Activated naive CD8-positive, alpha-beta T cell (primary cell): ENCODE results near the gene TFIP11.

Experiments
- H3K27ac Mint-ChIP-seq: one replicate; pipeline ENCODE4 v1.8.0; 2021; ENCODE audit warnings: mixed read lengths
- H3K27me3 Mint-ChIP-seq: one replicate; pipeline ENCODE4 v1.8.0; 2021; ENCODE audit warnings: mixed read lengths
- H3K36me3 Mint-ChIP-seq: one replicate; pipeline ENCODE4 v1.8.0; 2021; ENCODE audit warnings: mixed read lengths
- H3K4me1 Mint-ChIP-seq: one replicate; pipeline ENCODE4 v1.8.0; 2021; ENCODE audit warnings: low read depth, mixed read lengths
- H3K4me3 Mint-ChIP-seq: one replicate; pipeline ENCODE4 v1.8.0; 2021; ENCODE audit warnings: mild to moderate bottlenecking, mixed read lengths
- H3K9me3 Mint-ChIP-seq: one replicate; pipeline ENCODE4 v1.8.0; 2021; ENCODE audit warnings: low read depth, mixed read lengths

The TFIP11 gene

DNA sequence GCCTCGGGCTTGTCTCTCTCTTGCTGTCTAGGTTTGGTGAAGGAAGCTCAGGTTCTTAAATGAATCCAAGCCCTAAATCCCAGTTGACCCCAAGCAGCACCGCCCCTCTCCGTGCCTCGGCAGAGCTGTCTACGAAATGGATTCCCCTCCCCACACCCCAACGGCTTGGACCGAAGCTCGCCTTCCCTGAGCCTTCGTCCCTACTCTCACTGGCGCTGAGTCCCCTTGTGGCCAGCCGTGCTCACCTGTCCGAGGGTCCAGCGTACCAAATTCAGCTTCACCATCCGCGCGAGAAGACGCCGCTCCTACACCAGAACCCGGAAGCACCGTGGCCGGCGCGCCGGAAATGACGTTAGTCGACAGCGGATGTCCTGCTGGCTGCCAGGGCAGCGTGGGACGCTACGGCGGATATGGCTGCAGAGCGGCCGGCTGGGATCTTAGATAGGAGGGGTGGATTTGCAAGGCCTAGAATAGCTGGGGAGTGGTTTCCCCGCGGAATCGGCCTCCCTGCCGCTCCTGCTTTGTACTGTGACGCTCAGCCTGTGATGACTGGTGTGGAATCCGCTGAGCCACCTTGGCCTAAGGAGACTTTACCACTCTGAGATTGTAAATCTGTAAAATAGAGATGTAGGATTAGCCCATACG lies at the start of gene TFIP11:
Gene TFIP11 (minus strand): TSS at position 325 of the 645 bp plus-strand sequence. CDS start 2,201 bp downstream, outside the sequence.
- peaks cover 39% of the 10 kb centered on the region for H3K4me1 Mint-ChIP-seq
- no peaks in the 10 kb centered on the region for H3K9me3 Mint-ChIP-seq
- H3K27ac Mint-ChIP-seq, result peak within 1 kb of the TSS; percentile 95
- H3K27me3 Mint-ChIP-seq, result no peaks in the 10 kb centered on the region
- H3K36me3 Mint-ChIP-seq, result peaks cover 6% of the 10 kb centered on the region
- H3K4me3 Mint-ChIP-seq, result peak within 1 kb of the TSS; percentile 100

DNA sequence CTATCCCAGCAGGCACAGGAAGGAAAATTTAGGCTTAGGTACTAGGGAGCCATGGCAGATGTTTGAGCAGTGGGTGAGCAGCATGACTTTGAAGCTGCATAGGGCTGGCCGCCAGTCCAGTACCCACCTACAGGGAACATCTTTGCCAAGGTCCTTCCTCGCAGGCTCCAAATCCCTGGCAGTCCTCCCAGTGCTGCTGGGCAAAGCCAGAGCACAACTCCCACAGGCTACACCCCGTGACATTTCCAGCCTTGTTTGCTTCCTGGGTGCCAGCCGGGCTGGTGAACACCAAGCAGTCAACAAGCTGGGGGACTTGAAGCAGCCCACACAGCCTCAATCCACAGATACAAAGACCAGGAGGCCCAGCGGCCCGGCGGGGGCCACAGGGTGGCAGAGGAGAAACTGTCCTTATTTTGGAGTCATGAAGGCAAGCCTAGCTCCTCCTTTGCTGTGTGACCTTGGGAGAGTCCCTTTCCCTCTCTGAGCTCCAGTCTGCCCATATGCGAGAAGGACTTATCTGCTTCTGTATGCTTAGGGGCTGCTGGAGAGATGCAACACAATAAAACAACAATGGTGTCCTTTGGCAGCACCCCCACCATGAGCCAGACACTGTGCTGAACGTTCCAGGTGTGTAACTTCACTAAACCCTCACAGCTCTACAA lies 49.6 kb upstream of the TFIP11 start:
- peaks cover 43% of the 10 kb centered on the region for H3K4me1 Mint-ChIP-seq
- H3K36me3 Mint-ChIP-seq, result no peaks in the 10 kb centered on the region
- no peak overlapping the region for H3K27ac Mint-ChIP-seq
- no peak overlapping the region for H3K4me3 Mint-ChIP-seq
- no peaks in the 10 kb centered on the region for H3K9me3 Mint-ChIP-seq
- H3K27me3 Mint-ChIP-seq, result no peaks in the 10 kb centered on the region

DNA sequence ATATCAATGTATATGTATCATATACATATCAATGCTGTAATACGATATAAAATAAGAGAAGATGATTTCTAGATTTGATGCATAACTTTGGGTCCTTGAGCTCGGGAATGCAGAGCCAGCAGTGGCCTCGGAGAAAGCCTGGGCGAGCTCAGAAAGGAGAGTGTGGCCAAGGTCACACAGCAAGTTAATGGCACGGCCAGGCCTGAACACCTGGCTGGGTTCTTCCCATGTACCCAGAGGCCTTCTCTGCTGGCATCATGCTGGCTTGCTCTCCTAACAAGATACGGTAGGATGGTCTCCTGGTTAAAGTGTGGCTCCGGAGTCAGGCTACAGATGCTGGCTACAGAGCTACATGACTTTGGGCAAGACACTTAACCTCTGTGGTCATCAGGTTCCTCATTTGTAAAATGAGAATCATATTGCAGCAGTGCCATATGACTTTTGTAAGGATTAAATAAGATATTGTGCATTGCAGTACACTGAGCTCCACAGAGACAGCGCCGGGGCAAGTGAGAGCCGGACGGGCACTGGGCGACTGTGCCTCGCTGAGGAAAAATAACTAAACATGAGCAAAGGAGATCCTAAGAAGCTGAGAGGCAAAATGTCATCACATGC lies 47.8 kb upstream of the TFIP11 start:
- Mint-ChIP-seq H3K9me3 (no peaks in the 10 kb centered on the region), H3K4me1 (peaks cover 44% of the 10 kb centered on the region), H3K4me3 (no peak overlapping the region), H3K36me3 (no peaks in the 10 kb centered on the region), H3K27ac (peak overlapping the region; percentile 34), H3K27me3 (no peaks in the 10 kb centered on the region)

DNA sequence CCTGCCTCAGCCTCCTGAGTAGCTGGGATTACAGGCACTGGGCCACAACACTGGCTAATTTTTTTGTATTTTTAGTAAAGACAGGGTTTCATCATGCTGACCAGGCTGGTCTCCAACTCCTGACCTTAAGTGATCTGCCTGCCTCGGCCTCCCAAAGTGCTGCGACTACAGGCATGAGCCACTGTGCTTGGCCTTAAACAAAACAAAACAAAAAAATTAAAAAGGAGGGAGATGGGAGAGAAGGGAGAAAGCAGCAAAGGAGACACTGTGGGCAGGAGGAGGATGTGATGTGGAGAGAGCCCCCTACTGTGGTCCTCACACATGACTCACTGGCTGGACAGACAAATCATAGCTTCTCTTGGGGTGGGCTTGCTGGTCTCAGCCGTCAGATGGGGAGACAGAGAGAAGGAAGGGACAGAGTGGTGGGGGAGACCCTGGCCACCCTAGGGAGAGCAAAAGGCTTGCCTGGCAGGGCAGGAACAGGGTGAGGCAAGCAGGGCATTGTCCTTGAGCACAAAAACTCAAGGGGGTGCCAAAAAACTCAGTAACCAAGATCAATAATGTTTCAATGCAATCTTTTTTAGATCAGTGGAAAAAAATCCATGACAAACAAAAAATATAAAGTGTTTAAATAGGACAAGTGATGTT lies 46.1 kb upstream of the TFIP11 start:
- H3K36me3 Mint-ChIP-seq, result no peaks in the 10 kb centered on the region
- H3K9me3 Mint-ChIP-seq, result no peaks in the 10 kb centered on the region
- peak overlapping the region; percentile 54 for H3K27ac Mint-ChIP-seq
- peaks cover 39% of the 10 kb centered on the region for H3K4me1 Mint-ChIP-seq
- no peak overlapping the region for H3K4me3 Mint-ChIP-seq
- H3K27me3 Mint-ChIP-seq, result no peaks in the 10 kb centered on the region

DNA sequence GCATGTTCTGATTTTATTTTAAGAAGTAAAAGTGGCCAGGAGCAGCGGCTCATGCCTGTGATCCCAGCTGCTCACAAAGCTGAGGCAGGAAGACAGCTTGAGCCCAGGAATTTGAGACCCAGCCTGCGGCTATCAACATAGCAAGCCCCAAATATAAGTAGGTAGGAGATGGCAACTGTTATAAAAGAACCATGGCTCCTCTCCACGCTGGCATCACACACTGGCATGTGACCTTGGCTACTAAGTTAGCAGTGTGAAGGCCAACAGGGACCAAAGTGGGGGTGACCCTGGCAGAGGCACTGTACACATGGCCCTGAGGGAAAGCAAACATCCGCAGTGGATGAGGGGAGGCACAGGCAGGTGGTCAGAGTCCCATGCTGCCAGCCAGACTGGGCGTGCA lies 44.6 kb upstream of the TFIP11 start:
- Mint-ChIP-seq H3K27me3 (no peaks in the 10 kb centered on the region), H3K36me3 (no peaks in the 10 kb centered on the region), H3K4me3 (no peak overlapping the region), H3K27ac (peak overlapping the region; percentile 24), H3K9me3 (no peaks in the 10 kb centered on the region), H3K4me1 (peaks cover 39% of the 10 kb centered on the region)

DNA sequence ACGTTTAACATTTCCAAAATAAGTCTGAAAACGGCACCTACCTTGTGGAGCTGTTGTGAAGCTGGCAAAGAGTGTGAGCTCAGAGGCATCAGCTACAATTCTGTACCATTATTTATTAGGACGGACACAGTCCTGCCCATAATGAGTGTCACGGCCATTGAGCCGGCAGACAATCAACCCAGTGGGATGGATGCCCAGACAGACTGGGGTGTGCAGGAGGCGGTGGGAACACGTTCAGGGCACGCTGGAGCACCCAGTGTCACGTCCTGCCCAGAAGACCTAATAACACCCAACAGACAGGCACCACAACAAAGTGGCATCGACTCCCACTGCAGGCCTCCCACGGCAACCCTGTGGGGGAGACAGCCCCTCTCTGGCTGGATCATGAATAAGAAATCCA lies 43.2 kb upstream of the TFIP11 start:
- Mint-ChIP-seq H3K4me3 (no peak overlapping the region), H3K36me3 (no peaks in the 10 kb centered on the region), H3K27me3 (no peaks in the 10 kb centered on the region), H3K4me1 (peaks cover 36% of the 10 kb centered on the region), H3K27ac (no peak overlapping the region), H3K9me3 (no peaks in the 10 kb centered on the region)

DNA sequence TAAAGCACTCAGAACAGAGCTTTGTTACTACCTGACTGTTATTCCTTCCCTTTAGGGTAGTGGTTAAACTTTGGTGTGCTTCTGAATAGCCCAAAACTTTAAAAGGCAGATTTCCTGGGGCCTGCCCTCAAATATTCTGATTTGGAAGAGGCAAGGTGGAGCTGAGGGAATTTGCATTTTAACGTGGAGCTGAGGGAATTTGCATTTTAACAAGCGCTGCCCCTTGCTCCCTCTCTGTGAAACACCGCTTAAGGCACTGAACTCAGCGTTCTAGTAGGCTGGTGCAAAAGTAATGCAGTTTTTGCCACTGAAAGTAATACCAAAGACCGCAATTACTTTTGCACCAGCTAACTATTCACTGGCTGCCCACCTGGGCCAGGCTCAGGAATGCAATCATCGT lies 42.7 kb upstream of the TFIP11 start:
- Mint-ChIP-seq H3K27me3 (no peaks in the 10 kb centered on the region), H3K27ac (no peak overlapping the region), H3K36me3 (no peaks in the 10 kb centered on the region), H3K9me3 (no peaks in the 10 kb centered on the region), H3K4me1 (peaks cover 41% of the 10 kb centered on the region), H3K4me3 (no peak overlapping the region)

DNA sequence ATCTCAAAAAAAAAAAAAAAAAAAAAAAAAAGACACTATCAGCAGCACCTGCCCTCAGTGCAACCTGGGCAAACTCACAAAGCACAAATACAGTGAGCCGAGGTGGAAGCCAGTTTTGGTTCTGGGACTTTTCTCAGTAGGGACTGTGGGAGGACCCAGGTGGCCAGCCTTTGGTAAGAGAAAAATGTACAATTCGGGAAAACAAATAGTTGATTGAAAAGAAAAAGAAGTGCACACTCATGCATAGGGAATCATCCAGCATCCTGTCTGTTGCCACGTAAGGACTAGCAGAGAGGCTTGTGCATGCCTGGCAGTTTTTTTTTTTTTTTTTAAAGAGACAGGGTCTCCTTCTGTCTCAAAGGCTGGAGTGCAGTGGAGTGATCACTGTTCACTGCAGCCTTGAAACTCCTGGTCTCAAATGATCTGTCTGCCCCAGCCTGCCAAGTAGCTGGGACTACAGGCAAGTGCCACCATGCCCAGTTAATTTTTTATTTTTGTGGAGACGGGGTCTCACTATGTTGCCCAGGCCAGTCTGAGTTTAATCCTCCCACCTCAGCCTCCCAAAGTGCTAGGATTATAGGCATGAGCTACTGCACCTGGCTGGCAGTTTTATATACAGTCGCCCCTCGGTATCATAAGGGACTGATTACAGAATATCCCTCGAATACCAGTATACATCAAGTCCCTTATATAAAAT lies 40.9 kb upstream of the TFIP11 start:
- peak overlapping the region; percentile 68 for H3K27ac Mint-ChIP-seq
- H3K9me3 Mint-ChIP-seq, result no peaks in the 10 kb centered on the region
- peaks cover 36% of the 10 kb centered on the region for H3K4me1 Mint-ChIP-seq
- no peaks in the 10 kb centered on the region for H3K27me3 Mint-ChIP-seq
- no peak overlapping the region for H3K4me3 Mint-ChIP-seq
- no peaks in the 10 kb centered on the region for H3K36me3 Mint-ChIP-seq

DNA sequence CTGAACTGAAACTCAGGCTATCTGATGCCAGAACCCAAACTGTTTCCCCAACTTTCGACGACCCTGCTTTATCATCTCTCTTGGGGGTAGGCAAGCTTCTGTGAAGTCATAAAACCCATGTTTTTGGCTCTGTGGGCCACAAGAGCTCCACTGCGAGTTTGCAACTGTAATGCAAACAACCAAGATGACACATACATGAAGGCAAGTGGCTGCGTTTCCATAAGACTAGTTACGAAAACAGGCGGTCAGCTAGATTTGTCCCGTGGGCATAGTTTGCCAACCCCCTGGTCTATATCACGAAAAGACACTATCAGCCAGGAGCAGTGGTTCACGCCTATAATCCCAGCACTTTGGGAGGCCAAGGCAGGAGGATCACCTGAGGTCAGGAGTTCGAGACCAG lies 40.2 kb upstream of the TFIP11 start:
- H3K36me3 Mint-ChIP-seq, result peaks cover 1% of the 10 kb centered on the region
- H3K4me3 Mint-ChIP-seq, result no peak overlapping the region
- no peak overlapping the region for H3K27ac Mint-ChIP-seq
- no peaks in the 10 kb centered on the region for H3K9me3 Mint-ChIP-seq
- H3K27me3 Mint-ChIP-seq, result no peaks in the 10 kb centered on the region
- peaks cover 40% of the 10 kb centered on the region for H3K4me1 Mint-ChIP-seq

DNA sequence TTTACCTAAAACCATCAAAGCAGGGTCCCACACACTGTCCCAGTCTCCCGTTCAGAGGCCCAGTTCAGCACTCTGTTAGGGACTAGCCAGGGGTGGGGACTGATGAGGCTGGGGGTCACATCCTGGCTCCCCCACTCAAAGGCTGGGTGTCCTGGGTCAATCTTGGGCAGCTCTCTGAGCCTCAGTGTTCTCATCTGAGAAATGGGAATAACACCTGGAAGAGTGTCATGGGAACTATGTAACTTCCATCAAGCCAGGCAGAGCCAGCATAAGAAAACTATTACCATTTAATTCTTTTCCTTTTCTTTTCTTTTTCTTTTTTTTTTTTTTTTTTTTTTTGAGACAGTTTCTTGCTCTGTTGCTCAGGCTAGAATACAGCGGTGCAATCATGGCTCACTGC lies 39.3 kb upstream of the TFIP11 start:
- Mint-ChIP-seq H3K27me3 (no peaks in the 10 kb centered on the region), H3K4me1 (peaks cover 43% of the 10 kb centered on the region), H3K4me3 (no peak overlapping the region), H3K36me3 (peaks cover 6% of the 10 kb centered on the region), H3K27ac (peak overlapping the region; percentile 22), H3K9me3 (no peaks in the 10 kb centered on the region)

DNA sequence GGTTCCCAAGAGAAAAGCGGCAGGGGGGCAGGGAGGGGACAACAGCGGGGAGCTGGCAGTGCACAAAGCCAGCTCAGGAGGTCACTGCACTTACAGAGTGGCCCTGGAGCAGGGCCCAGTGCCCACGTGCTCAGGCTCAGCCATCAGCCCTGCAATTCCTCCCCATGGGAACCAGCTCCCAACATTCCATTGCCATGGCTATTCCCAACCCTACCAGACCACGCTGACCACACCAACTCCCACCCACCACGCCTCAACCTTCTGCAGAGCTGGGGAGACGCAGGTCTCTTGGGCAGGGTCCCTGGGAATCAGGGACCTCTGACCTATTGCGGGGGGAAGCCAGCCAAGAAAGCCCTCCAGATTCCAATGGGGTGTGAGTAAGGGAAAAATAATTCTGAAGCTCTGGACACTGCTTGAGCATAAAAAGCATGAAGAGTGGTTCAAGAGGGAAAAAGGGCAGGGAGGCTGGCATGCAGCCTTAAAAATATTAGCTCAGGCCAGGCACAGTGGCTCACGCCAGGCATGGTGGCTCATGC lies 38.3 kb upstream of the TFIP11 start:
- Mint-ChIP-seq H3K27ac (peak overlapping the region; percentile 29), H3K4me1 (peaks cover 45% of the 10 kb centered on the region), H3K9me3 (no peaks in the 10 kb centered on the region), H3K27me3 (no peaks in the 10 kb centered on the region), H3K36me3 (peaks cover 7% of the 10 kb centered on the region), H3K4me3 (no peak overlapping the region)

DNA sequence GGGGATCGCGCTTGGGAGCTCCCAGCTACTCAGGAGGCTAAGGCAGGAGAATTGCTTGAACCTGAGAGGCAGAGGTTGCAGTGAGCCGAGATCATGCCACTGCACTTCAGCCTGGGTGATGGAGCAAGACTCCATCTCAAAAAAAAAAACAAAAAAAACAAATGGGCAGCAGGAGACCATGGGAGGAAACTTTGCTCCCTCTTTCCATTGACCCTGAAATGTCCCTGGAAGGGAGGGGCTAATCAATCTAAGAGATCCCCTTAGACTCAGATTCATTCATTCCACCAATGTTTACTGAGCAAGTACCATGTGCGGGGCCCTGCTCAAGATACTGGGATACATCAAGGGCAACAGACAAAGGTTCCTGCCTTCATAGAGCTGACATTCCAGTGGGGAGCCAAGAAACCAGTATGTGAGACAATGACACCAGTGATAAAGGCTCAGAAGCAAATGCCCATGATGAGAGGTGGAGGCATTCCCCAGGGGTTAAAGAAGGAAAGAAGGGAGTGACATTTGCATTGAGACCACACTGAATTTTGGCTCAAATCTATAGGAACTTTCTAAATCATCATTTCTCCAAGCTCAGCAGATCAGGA lies 37.7 kb upstream of the TFIP11 start:
- H3K27ac Mint-ChIP-seq, result peak overlapping the region; percentile 12
- peaks cover 8% of the 10 kb centered on the region for H3K36me3 Mint-ChIP-seq
- no peak overlapping the region for H3K4me3 Mint-ChIP-seq
- peaks cover 45% of the 10 kb centered on the region for H3K4me1 Mint-ChIP-seq
- H3K27me3 Mint-ChIP-seq, result no peaks in the 10 kb centered on the region
- no peaks in the 10 kb centered on the region for H3K9me3 Mint-ChIP-seq

DNA sequence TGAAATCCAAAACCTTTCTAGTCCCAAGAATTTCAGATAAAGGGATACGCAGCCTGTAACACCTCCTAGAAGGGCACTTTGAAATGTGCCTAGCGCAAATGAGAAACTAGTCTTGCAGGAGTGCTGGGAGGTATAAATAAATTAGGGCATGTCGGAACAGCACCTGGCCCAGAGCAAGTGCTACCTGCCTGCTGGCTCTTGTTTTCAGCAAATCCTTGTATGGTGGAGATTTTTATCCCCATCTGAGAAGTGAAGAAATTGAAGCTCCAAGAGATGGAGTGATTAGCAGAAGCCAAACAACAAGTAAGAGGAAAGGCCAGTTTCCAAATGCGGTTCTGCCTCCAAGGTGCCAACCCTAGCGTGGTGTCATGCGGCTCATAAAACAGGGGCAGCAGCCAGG lies 36.7 kb upstream of the TFIP11 start:
- Mint-ChIP-seq H3K4me1 (peaks cover 45% of the 10 kb centered on the region), H3K36me3 (peaks cover 9% of the 10 kb centered on the region), H3K9me3 (no peaks in the 10 kb centered on the region), H3K4me3 (no peak overlapping the region), H3K27ac (no peak overlapping the region), H3K27me3 (no peaks in the 10 kb centered on the region)

DNA sequence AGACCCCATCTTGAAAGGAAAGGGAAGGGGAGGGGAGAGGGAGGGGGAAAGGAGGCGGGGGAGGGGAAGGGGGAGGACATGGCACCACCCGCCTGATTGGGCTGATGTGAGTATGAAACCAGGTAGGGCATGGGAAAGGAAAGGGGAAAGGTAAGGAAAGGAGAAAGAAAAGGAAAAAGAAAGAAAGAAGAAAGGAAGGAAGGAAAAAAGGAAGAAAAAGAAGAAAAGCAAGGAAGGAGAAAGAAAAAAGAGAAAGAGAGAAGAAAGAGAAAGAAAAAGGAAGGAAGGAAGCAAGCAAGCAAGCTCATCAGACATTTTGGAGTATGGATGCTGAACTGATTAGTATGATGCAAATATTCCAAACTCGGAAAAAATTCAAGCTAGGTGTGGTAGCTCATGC lies 36.0 kb upstream of the TFIP11 start:
- Mint-ChIP-seq H3K27me3 (no peaks in the 10 kb centered on the region), H3K4me1 (peaks cover 45% of the 10 kb centered on the region), H3K27ac (no peak overlapping the region), H3K4me3 (no peak overlapping the region), H3K36me3 (peaks cover 9% of the 10 kb centered on the region), H3K9me3 (no peaks in the 10 kb centered on the region)
